Activated naive CD4-positive, alpha-beta T cell treated with anti-CD3 and anti-CD28 coated beads, Interleukin-2, amount 50 U/mL, for 72 hours (primary cell): ENCODE data around the gene FOLR3. TPM values are rescaled to one million over a fixed set of nuclear protein-coding genes. Genes with fewer than 3 reads are reported as not detected.
"Not testable (repeated sequence)": the region's sequence is repeated elsewhere in the genome, so short reads cannot be mapped to it uniquely, and the experiment has no call there.

Experiments
- ATAC-seq, 2 donors: fragments of 150-1000 bp; cut with Tn5 transposase; 2 replicates each; pipeline ENCODE4 v1.10.0; 2021; ENCODE audit warnings: mild to moderate bottlenecking in 2 of 2, moderate library complexity in 2 of 2
- DNase-seq, 2 donors: peaks; one replicate each; pipeline ENCODE4 v3.0.0; 2021 to 2022; ENCODE audit warnings: low spot score in 2 of 2
- H3K27ac Mint-ChIP-seq, 2 donors: one replicate each; pipeline ENCODE4 v1.8.0; 2022; ENCODE audit warnings: mild to moderate bottlenecking in 2 of 2, mixed read lengths in 2 of 2
- H3K36me3 Mint-ChIP-seq, 2 donors: one replicate each; pipeline ENCODE4 v1.8.0; 2022; ENCODE audit warnings: mixed read lengths in 2 of 2
- H3K9me3 Mint-ChIP-seq, 2 donors: one replicate each; pipeline ENCODE4 v1.8.0; 2022; ENCODE audit warnings: mixed read lengths in 2 of 2
- total RNA-seq, 2 donors: library from RNA; stranded (reverse); gene quantifications; one replicate each; pipeline ENCODE4 v1.2.3, GENCODE V29; 2022

The FOLR3 gene
- not detected for total RNA-seq

- H3K36me3 Mint-ChIP-seq, H3K9me3 Mint-ChIP-seq, DNase-seq, H3K27ac Mint-ChIP-seq, ATAC-seq: not testable (repeated sequence)
These were observed at the start of gene FOLR3 for GRCh38 chr11:72135473-72135872. FOLR3 (plus strand) TSS chr11:72135725; CDS start chr11:72135953, 228 bp downstream.

- H3K36me3 Mint-ChIP-seq: no peaks in the 10 kb centered on the region
- DNase-seq: no peak
- ATAC-seq: peak; percentile 78 to 79
- no peaks in the 10 kb centered on the region for H3K9me3 Mint-ChIP-seq
- H3K27ac Mint-ChIP-seq: peak overlapping the region; percentile 40 to 81
These were observed 47.3 kb upstream of the FOLR3 start for GRCh38 chr11:72088076-72088808.

GRCh38 chr11:72091292-72091691, 44.2 kb upstream of the FOLR3 start:
- Mint-ChIP-seq H3K36me3 (no peaks in the 10 kb centered on the region), H3K9me3 (no peaks in the 10 kb centered on the region), H3K27ac (peak overlapping the region in 1 of 2 donors; percentile 13)
- DNase-seq: peak in 1 of 2 donors; percentile 67
- peak; percentile 82 to 86 for ATAC-seq

- Mint-ChIP-seq H3K27ac (no peak overlapping the region), H3K36me3 (peaks cover 12 to 21% of the 10 kb centered on the region in 2 donors), H3K9me3 (no peaks in the 10 kb centered on the region)
- ATAC-seq: no peak
- DNase-seq: no peak
These were observed 36.8 kb upstream of the FOLR3 start for GRCh38 chr11:72098741-72099140.

GRCh38 chr11:72100009-72100408, 35.5 kb upstream of the FOLR3 start:
- peaks cover 0 to 4% of the 10 kb centered on the region in 2 donors for H3K9me3 Mint-ChIP-seq
- DNase-seq: no peak
- ATAC-seq: no peak
- peaks cover 12 to 21% of the 10 kb centered on the region in 2 donors for H3K36me3 Mint-ChIP-seq
- H3K27ac Mint-ChIP-seq: peak overlapping the region; percentile 50 to 90

- DNase-seq (no peak), ATAC-seq (no peak)
- Mint-ChIP-seq H3K9me3 (peaks cover 0 to 4% of the 10 kb centered on the region in 2 donors), H3K36me3 (peaks cover 12 to 21% of the 10 kb centered on the region in 2 donors), H3K27ac (peak overlapping the region; percentile 90 to 98)
These were observed 35.1 kb upstream of the FOLR3 start for GRCh38 chr11:72100462-72100861.

- Mint-ChIP-seq H3K9me3 (peaks cover 0 to 4% of the 10 kb centered on the region in 2 donors), H3K36me3 (peaks cover 12 to 21% of the 10 kb centered on the region in 2 donors), H3K27ac (peak overlapping the region; percentile 90 to 98)
- DNase-seq (no peak), ATAC-seq (no peak)
These were observed 33.4 kb upstream of the FOLR3 start for GRCh38 chr11:72102162-72102561.

GRCh38 chr11:72102631-72102945, 32.9 kb upstream of the FOLR3 start:
- Mint-ChIP-seq H3K27ac (peak overlapping the region; percentile 90 to 98), H3K9me3 (peaks cover 0 to 4% of the 10 kb centered on the region in 2 donors), H3K36me3 (peaks cover 12 to 21% of the 10 kb centered on the region in 2 donors)
- no peak for DNase-seq
- peak; percentile 2 to 28 for ATAC-seq

- peak; percentile 98 to 99 for ATAC-seq
- H3K27ac Mint-ChIP-seq: peak within 1 kb of the TSS; percentile 90 to 98
- H3K36me3 Mint-ChIP-seq: peaks cover 12 to 21% of the 10 kb centered on the region in 2 donors
- DNase-seq: peak; percentile 95 to 98
- H3K9me3 Mint-ChIP-seq: peaks cover 0 to 4% of the 10 kb centered on the region in 2 donors
These were observed 32.4 kb upstream of the FOLR3 start, which contains the start of gene LAMTOR1 for GRCh38 chr11:72102946-72103753. LAMTOR1 (minus strand) TSS chr11:72103297; CDS start chr11:72103224, 73 bp downstream.

- DNase-seq (no peak), ATAC-seq (no peak)
- peaks cover 12 to 21% of the 10 kb centered on the region in 2 donors for H3K36me3 Mint-ChIP-seq
- H3K27ac Mint-ChIP-seq: peak overlapping the region; percentile 90 to 98
- peaks cover 0 to 4% of the 10 kb centered on the region in 2 donors for H3K9me3 Mint-ChIP-seq
These were observed 31.8 kb upstream of the FOLR3 start for GRCh38 chr11:72103754-72104167.

GRCh38 chr11:72105888-72106287, 29.6 kb upstream of the FOLR3 start, which contains the start of gene TOMT:
TOMT (plus strand) TSS chr11:72105924; CDS start chr11:72105952, 28 bp downstream.
- Mint-ChIP-seq H3K36me3 (peaks cover 15 to 20% of the 10 kb centered on the region in 2 donors), H3K9me3 (peaks cover 0 to 4% of the 10 kb centered on the region in 2 donors), H3K27ac (peak within 1 kb of the TSS in 1 of 2 donors; percentile 90)
- no peak for DNase-seq
- ATAC-seq: no peak

GRCh38 chr11:72111300-72112142, 24.0 kb upstream of the FOLR3 start:
- H3K36me3 Mint-ChIP-seq: peaks cover 12 to 14% of the 10 kb centered on the region in 2 donors
- ATAC-seq (no peak), DNase-seq (no peak)
- H3K9me3 Mint-ChIP-seq: peaks cover 4 to 13% of the 10 kb centered on the region in 2 donors
- peak overlapping the region; percentile 97 to 100 for H3K27ac Mint-ChIP-seq

- Mint-ChIP-seq H3K36me3 (peaks cover 12 to 14% of the 10 kb centered on the region in 2 donors), H3K9me3 (peaks cover 4 to 13% of the 10 kb centered on the region in 2 donors), H3K27ac (peak within 1 kb of the TSS; percentile 97 to 100)
- DNase-seq: peak; percentile 94 to 98
- peak; percentile 92 to 93 for ATAC-seq
These were observed 23.2 kb upstream of the FOLR3 start, which contains the start of gene ANAPC15 for GRCh38 chr11:72112143-72112977. ANAPC15 (minus strand) TSS chr11:72112695; CDS start chr11:72111276, 1,419 bp downstream.

- DNase-seq (no peak), ATAC-seq (peak in 1 of 2 donors; percentile 0)
- Mint-ChIP-seq H3K9me3 (peaks cover 4 to 13% of the 10 kb centered on the region in 2 donors), H3K36me3 (peaks cover 12 to 14% of the 10 kb centered on the region in 2 donors), H3K27ac (peak overlapping the region; percentile 97 to 100)
These were observed 22.3 kb upstream of the FOLR3 start for GRCh38 chr11:72112978-72113808.
